ENCODE data around the gene WDR74.

The WDR74 gene

DNA sequence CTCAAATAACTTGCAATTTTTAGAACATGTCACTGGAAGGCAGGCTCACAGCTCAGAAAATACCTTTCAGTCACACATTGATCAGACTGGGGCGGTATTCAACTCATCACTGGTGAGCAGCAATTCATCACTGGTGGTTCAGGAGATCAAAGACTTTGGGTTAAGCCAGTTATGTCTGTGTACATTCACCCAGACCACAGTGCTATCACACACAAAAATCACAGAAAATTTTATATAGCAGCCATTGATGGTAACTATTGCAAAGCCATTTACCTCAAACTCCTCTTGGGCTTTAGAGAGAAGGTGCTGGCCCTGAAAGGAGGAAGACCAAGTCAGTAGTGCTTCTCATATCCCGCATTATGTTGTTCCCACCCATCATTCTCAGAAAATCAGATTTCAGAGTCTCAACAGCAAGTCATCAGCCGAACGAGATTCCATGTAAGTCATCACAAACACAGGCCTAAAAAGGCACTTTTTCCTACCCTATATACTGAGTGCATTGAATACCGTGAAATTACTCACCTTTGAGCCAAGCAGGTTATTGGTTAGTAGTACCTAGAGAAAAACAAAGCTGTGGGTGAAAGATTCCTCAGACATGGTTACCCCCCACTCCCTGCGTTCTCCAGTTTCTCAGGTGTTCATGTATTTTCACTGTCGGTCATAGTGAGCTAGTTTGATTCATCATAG is 14.0 kb upstream of the WDR74 start:
- DNase-seq (ENCODE audit: low read depth) = no peak
- H3K4me3 ChIP-seq (ENCODE audit: low read depth, low read length) = peak overlapping the region; percentile 95
- TF ChIP-seq, protein P1, sequence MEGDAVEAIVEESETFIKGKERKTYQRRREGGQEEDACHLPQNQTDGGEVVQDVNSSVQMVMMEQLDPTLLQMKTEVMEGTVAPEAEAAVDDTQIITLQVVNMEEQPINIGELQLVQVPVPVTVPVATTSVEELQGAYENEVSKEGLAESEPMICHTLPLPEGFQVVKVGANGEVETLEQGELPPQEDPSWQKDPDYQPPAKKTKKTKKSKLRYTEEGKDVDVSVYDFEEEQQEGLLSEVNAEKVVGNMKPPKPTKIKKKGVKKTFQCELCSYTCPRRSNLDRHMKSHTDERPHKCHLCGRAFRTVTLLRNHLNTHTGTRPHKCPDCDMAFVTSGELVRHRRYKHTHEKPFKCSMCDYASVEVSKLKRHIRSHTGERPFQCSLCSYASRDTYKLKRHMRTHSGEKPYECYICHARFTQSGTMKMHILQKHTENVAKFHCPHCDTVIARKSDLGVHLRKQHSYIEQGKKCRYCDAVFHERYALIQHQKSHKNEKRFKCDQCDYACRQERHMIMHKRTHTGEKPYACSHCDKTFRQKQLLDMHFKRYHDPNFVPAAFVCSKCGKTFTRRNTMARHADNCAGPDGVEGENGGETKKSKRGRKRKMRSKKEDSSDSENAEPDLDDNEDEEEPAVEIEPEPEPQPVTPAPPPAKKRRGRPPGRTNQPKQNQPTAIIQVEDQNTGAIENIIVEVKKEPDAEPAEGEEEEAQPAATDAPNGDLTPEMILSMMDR (IDR thresholded peaks at IDR 0.05; ENCODE audit: low read depth, low read length, missing control alignments) = no peak

DNA sequence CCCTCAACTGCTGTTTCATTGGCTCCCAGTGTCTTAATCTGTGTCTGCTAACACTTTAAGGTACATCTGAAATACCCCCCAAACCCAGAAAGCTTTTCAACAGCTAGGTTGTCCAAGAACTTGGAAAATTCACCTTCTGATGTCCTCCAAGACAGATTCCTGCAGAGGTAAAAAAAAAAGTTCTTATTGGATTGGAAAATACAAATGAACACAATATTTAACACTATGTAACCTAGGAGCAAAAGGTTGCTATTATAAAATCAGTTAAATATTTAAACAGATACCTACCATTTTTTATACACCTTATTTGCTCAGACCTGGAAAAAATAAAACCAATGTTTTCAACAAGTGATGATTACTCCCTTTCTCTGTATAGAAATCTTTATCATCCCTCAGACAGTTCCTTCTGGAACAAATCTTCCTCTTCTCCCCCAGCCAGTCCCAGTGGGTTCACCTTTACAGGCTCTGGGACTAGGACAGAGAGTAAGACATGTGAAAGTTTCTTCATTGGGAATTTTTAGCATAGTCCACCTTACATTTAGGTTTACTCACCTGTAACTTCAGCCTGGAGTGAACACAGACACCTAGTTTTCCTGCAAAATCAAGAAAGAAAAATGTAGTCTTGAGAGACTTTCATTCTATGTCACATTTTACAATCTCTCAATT is 13.3 kb upstream of the WDR74 start:
- peak overlapping the region; percentile 95; the same call in 1 of the 2 replicates for H3K4me3 ChIP-seq (ENCODE audit: low read depth, low read length)
- TF ChIP-seq, protein P1 (IDR thresholded peaks at IDR 0.05; ENCODE audit: low read depth, low read length, missing control alignments) = no peak
- DNase-seq (ENCODE audit: low read depth) = no peak

DNA sequence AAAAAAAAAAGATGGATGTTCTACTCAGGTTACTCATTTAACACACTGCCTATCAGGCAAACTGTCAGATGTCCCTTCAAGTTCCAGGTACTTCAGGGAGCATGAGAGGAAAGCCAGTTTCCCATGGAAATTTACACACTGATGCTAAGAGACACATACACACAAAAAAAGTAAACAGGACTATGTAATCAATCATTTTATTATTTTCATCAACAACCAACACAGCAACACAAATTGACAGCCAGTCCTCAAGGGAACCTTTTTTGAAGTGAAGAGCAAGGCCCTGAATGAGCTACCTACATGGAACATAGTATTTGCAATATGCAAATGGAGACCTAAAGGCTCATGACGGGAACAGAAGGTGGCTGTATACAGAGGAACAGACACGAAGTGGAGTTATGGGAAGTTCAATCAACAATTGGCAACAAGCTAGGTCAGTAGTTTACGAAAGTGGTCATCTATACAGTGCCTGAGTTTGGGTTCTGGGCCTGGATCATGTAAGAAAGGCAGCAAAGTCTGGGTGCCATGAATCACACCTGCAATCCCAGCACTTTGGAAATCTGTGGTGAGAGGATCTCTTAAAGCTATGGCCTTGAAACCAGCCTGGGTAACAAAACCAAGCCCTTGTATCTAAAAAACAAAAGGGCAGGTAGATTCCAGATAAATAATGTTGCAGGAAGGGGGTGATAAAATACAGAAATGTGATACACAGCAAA is 12.6 kb upstream of the WDR74 start:
- no peak for DNase-seq (ENCODE audit: low read depth)
- TF ChIP-seq, protein P1 (IDR thresholded peaks at IDR 0.05; ENCODE audit: low read depth, low read length, missing control alignments) = no peak
- no peak overlapping the region; the same call in 1 of the 2 replicates for H3K4me3 ChIP-seq (ENCODE audit: low read depth, low read length)

DNA sequence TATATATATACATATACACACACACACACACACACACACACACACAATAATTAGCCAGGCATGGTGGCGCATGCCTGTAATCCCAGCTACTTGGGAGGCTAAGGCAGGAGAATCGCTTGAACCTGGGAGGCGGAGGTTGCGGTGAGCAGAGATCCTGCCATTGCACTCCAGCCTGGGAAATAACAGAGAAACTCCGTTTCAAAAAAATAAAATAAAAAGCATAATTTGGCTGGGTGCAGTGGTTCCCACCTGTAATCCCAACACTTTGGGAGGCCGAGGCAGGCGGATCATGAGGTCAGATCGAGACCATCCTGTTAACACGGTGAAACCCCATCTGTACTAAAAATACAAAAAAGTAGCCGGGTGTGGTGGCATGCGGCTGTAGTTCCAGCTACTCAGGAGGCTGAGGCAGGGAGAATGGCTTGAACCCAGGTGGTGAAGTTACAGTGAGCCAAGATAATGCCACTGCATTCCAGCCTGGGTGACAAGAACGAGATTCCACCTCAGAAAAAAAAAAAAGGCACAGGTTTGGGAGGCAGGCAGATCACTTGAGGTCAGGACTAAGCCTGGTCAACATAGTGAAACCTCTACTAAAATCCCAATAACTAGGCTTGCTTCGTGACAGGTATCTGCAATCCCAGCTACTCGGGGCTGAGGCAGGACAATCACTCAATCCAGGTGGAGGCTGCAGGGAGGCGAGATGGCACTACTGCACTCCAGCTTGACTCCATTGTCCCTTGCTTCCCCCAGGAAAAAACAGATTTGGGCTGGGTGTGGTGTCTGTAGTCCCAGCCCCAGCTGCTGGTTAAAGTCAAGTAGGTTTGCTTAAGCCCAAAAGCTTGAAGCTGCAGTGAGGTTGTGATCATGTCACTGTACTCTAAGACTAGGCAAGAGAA is 11.8 kb upstream of the WDR74 start:
- H3K4me3 ChIP-seq (ENCODE audit: low read depth, low read length) = no peak overlapping the region
- DNase-seq (ENCODE audit: low read depth) = no peak

DNA sequence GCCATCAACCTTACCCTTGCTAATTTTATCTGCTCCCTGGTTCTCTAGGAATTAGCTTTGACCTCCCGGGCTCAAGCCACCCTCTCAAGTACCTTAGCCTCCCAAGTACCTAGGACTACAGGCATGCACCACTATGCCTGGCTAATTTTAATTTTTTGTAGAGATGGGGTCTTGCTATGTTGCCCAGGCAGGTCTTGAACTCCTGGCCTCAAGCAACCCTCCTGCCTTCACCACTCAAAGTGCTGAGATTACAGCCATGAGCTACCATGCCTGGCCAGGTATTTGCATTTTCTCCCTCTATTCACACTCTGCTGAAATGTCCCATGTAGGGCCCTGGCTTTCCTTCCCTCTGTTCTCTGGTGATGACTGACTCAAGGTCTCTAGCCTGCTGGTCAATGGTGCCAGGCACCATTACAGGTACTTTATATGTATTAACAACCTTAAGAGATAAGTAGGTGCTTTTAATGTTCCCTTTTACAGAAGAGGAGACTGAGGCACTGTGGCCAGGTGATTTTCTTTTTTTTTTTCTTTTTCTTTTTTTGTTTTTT is 8.5 kb upstream of the WDR74 start:
- TF ChIP-seq, protein P1 (IDR thresholded peaks at IDR 0.05; ENCODE audit: low read depth, low read length, missing control alignments) = no peak
- DNase-seq (ENCODE audit: low read depth) = no peak
- no peak overlapping the region for H3K4me3 ChIP-seq (ENCODE audit: low read depth, low read length)

More for the DNA sequence above, 11.8 kb upstream of the WDR74 start:
- TF ChIP-seq, protein P1 (IDR thresholded peaks at IDR 0.05; ENCODE audit: low read depth, low read length, missing control alignments) = no peak

DNA sequence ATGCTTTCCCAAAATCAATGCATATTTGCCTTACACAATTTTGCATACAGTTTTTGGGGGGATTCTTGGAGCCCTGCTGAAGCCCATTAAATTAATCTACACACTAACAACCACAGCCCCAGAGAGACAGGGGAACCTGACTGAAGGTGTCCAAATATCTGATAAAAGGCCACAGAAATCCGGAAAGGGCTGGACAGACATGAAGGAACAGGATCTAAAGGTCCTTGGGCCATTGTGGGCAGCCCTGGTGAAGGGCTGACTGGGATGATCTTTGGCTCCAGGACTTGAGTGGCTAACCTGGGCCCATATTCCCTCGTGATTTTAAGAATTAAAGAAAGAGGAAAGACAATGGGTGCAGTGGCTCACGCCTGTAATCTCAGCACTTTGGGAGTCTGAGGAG is 6.8 kb upstream of the WDR74 start:
- no peak for DNase-seq (ENCODE audit: low read depth)
- no peak overlapping the region for H3K4me3 ChIP-seq (ENCODE audit: low read depth, low read length)
- TF ChIP-seq, protein P1 (IDR thresholded peaks at IDR 0.05; ENCODE audit: low read depth, low read length, missing control alignments) = no peak

Data from GM12864 (cell line).